GF-D8 (cell line): ENCODE results near the gene MSH2.
"Not testable (repeated sequence)": the region's sequence is repeated elsewhere in the genome, so short reads cannot be mapped to it uniquely, and the experiment has no call there.

Source experiments
- DNase-seq: peaks from one replicate; lab custom pipeline; 2025; lab: John Stamatoyannopoulos, UW

MSH2 gene

DNA sequence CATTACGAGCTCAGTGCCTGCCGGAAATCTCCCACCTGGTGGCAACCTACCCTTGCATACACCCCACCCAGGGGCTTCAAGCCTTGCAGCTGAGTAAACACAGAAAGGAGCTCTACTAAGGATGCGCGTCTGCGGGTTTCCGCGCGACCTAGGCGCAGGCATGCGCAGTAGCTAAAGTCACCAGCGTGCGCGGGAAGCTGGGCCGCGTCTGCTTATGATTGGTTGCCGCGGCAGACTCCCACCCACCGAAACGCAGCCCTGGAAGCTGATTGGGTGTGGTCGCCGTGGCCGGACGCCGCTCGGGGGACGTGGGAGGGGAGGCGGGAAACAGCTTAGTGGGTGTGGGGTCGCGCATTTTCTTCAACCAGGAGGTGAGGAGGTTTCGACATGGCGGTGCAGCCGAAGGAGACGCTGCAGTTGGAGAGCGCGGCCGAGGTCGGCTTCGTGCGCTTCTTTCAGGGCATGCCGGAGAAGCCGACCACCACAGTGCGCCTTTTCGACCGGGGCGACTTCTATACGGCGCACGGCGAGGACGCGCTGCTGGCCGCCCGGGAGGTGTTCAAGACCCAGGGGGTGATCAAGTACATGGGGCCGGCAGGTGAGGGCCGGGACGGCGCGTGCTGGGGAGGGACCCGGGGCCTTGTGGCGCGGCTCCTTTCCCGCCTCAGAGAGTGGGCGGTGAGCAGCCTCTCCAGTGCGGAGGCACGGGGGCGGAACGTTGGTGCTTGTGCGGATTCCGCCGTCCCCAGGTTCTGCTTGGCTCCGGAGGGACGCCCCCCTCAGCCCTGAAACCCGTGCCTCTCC is at the start of gene MSH2:
Gene MSH2 (plus strand): TSS at position 352 of the 804 bp plus-strand sequence. CDS start 36 bp downstream, at position 388.
- peak; percentile 83 for DNase-seq

GRCh38 chr2:47354013-47354847 is 48.7 kb upstream of the MSH2 start:
- no peak for DNase-seq

DNA sequence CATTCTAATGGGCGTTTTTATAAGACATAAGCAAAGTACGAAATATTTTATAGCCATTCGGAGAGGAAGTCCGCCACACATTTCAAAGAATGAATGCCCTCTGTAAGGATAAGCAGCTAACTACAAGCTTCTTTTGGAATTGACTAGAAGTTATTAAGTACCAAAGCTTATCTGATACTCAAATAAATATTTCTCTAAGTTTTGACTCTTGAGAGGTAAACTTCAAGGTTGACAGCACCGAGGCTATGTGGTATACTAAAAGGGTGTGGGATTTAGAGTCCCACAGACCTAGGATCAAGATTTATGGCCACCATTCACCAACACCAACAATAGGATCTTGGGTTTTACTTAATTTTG is 48.1 kb upstream of the MSH2 start:
- no peak for DNase-seq

DNA sequence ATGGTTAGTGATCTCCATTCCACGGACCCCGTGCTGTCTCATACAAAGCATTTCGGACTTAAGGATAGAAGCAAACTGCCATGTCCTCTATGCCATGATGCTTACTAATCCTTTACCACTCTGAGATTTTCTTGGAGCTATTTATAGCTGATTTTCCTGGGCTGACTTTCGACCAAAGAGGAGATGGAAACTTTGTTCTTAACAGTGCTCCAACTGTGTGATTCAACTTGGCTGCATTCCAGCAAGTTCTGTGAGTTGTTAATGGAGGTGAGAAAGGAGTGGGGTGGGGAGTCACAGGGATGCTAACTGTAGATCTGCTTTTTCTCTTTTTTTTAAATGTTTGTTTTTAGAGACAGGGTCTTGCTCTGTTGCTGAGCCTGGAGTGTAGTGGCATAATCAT is 45.5 kb upstream of the MSH2 start:
- DNase-seq = no peak

DNA sequence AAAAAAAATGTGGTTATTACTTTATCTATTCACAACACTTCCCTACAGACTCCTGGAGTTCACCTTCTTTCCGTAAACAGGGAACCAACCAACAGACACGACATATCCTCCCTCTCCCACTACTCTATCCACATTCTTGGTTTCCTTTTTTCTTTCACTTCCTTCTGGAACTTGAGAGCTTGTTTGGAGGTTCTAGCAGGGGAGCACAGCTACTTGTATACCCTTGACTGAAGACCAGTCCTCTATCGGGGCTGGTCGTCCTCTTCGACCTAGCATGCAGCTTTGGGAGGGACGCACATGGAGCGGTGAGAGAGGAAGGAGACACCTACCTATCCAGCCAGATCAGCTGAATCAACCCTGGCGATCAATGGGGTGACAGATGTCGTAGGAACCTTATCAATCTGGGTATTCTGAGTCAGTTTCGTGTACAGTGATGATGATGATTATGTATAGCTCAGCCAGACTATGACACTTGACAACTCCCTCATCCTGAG is 43.5 kb upstream of the MSH2 start:
- no peak for DNase-seq

DNA sequence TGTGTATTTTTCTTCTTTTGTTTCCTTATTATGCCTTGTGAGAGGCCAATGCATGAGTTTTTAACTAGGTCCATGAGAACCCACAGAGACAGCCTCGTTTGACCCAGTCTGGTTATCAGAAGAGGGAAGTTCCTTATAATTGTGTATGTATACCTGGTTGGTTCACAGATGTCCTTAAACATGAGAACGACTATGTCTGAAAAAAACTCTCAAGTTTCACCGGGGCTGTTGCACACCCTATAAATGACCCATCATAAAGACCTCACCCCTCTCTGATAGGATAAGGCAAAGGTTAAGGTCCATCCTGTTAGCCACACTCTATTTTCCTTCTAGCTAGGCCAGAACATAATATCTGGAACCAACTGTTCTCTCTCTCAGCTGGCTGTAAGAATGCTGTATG is 42.7 kb upstream of the MSH2 start:
- DNase-seq = no peak

GRCh38 chr2:47360927-47361326 is 42.0 kb upstream of the MSH2 start:
- DNase-seq = no peak

DNA sequence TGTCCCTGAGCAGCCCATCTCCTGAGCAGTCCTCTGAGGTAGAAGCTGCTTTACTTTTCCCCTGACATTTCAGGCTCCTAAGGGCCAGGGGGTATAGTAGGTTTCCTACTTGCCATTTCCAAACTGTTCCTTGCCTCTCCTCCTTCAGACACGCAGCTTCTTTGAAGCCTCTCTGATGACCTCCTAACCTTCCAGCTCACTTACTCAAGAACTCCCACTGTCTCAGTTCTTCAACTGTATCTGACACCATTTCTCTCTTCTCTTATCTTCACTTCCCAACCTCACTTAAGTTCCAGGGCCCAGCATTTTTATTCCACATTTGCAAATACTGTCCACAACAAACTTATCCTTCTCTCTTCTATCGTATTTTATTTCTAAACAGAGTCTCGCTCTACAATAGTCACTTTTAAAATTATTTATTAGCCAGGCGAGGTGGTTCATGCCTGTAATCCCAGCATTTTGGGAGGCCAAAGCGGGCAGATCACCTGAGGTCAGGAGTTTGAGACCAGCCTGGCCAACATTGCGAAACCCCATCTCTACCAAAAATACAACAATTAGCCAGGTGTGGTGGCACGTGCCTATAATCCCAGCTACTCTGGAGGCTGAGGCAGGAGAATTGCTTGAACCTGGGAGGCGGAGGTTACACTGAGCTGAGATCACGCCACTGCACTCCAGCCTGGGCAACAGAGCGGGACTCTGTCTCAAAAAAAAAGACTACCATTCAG is 41.3 kb upstream of the MSH2 start:
- DNase-seq = not testable (repeated sequence)

DNA sequence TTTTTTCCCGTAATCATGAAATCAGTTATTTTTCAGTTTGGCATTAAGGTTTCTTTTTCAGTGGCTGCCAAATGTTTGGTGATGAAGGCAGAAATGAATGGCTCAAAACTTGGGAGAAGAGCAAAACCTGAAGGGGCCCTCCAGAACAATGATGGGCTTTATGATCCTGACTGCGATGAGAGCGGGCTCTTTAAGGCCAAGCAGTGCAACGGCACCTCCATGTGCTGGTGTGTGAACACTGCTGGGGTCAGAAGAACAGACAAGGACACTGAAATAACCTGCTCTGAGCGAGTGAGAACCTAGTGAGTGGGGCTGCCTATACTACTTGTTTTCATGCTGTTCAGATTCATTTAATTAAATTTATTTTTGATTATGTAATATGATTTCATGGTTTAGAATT is 29.2 kb upstream of the MSH2 start:
- no peak for DNase-seq

GRCh38 chr2:47375307-47375706 is 27.6 kb upstream of the MSH2 start:
- no peak for DNase-seq

GRCh38 chr2:47379384-47379783 is 23.6 kb upstream of the MSH2 start:
- DNase-seq = no peak

GRCh38 chr2:47381408-47381807 is 21.5 kb upstream of the MSH2 start:
- no peak for DNase-seq

GRCh38 chr2:47386551-47386950 is 16.4 kb upstream of the MSH2 start:
- DNase-seq = no peak

GRCh38 chr2:47388888-47389287 is 14.1 kb upstream of the MSH2 start:
- no peak for DNase-seq

- no peak for DNase-seq
Observed at GRCh38 chr2:47389692-47390091, 13.3 kb upstream of the MSH2 start.

- DNase-seq = no peak
Observed at GRCh38 chr2:47401789-47402554, 984 bp upstream of the MSH2 start.

DNA sequence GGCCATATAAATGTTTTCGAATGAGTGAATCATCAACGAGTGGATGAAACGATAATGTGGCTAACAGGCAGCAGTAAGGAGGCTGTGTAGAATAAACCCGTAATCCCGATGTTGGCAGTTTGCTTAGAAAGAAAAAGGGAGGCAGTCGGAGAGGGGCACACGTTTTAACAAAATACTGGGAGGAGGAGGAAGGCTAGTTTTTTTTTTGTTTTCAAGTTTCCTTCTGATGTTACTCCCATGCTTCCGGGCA is 476 bp upstream of the MSH2 start:
- DNase-seq = no peak

- no peak for DNase-seq
Observed at GRCh38 chr2:47403609-47404193, 745 bp downstream of the MSH2 start.

DNA sequence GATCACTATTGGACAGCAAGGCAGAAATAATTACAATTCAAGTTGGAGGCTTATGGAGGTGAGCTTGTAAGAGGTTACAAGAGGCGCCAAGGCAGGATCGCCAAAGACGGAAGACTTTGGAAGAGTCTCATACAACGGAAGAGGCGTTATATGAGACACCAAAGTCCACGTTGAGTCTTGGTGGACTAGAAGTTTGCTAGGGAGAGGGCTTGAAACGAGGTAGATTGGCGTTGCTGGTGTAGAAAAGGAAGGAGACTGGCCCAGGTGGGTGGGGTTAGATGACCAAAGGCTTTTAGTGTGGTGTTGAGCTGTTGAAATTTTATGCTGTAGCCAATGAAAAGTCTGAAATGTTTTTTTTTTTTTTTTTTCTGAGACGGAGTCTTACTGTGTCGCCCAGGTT is 1.4 kb downstream of the MSH2 start:
- no peak for DNase-seq

- no peak for DNase-seq
Observed at GRCh38 chr2:47405757-47406156, 2.8 kb downstream of the MSH2 start.

DNA sequence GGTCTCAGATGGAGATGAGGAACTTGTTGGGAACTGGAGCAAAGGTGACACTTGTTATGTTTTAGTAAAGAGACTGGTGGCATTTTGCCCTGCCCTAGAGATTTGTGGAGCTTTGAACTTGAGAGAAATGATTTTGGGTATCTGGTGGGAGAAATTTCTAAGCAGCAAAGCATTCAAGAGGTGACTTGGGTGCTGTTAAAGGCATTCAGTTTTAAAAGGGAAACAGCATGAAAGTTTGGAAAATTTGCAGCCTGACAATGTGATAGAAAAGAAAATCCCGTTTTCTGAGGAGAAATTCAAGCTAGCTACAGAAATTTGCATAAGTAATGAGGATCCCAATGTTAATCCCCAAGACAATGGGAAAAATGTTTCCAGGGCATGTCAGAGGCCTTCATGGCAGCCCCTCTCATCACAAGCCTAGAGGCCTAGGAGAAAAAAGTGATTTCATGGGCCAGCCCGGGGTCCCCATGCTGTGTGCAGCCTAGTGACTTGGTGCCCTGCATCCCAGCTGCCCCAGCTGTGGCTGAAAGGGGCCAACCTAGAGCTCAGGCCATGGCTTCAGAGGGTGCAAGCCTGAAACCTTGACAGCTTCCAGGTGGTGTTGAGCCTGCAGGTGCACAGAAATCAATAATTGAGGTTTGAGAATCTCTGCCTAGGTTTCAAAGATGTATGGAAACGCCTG is 3.8 kb downstream of the MSH2 start:
- not testable (repeated sequence) for DNase-seq
